Panc1 (cell line): ENCODE results near the gene MMP17.

Experiments used
- CTCF ChIP-seq: fragments of 450-650 bp; IDR thresholded peaks from 2 replicates; pipeline ENCODE4 v1.5.1; 2017; ENCODE audit warnings: mild to moderate bottlenecking
- TCF7L2 ChIP-seq: IDR thresholded peaks from 2 replicates; pipeline ENCODE4 v1.6.1; 2011; ENCODE audit warnings: mild to moderate bottlenecking, low read depth, low read length, inconsistent platforms

GRCh38 chr12:131801254-131801866 is 26.8 kb upstream of the MMP17 start:
- TF ChIP-seq CTCF, result no peak
- TF ChIP-seq TCF7L2, result no peak
